HG03196 (cell line): ENCODE data around the gene NF2.

Experiments
- ATAC-seq: cut with Tn5 transposase; IDR thresholded peaks from one replicate; pipeline ENCODE4 v1.9.1; 2021; ENCODE audit not compliant: unreplicated experiment

NF2 gene

GRCh38 chr22:29717789-29718188, 114.4 kb downstream of the NF2 start:
- no peak for ATAC-seq

DNA sequence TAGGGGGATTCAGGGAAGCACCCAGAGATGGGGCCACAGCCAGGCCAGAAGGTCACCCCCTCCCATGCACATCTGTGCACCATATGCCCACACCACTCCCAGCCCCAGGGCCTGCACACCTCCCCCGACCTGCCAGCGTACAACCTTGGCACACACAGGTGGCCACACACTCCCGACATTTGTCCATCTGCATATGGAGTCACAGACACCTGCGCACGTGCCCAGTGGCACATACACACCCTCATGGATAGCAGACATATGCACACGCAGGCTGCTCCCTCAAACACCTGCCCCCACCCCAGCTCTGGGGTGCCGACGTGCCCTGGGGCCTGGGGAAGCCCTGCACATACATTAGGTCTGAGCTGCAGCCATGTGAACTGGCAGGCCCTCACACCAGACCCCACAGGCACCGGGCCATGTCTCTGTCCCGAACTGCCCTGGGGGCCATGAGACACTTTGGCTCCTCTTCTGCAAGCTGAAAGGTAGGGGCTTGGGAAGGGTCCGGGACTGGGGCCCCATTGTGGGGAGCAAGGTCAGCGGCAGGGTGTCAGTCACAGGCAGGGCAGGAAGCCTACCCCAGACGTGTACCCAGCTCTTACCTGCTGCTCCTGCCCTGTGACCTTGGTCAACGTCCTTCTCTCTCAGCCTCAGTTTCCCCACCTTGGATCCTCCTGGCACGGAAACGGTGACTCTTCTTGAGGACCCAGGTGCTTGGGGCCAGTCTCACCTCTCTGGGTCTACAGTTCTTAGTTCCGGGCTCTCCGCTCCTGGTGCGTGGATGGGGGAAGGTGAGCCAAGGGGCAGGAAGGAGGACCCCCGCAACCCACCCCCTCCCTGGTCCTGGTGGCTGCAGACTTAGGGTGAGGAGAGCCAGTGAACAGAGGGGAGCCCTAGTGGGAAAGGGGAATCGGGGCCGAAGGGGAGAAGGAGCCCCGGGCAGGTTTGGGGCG, 115.8 kb downstream of the NF2 start:
- no peak for ATAC-seq

DNA sequence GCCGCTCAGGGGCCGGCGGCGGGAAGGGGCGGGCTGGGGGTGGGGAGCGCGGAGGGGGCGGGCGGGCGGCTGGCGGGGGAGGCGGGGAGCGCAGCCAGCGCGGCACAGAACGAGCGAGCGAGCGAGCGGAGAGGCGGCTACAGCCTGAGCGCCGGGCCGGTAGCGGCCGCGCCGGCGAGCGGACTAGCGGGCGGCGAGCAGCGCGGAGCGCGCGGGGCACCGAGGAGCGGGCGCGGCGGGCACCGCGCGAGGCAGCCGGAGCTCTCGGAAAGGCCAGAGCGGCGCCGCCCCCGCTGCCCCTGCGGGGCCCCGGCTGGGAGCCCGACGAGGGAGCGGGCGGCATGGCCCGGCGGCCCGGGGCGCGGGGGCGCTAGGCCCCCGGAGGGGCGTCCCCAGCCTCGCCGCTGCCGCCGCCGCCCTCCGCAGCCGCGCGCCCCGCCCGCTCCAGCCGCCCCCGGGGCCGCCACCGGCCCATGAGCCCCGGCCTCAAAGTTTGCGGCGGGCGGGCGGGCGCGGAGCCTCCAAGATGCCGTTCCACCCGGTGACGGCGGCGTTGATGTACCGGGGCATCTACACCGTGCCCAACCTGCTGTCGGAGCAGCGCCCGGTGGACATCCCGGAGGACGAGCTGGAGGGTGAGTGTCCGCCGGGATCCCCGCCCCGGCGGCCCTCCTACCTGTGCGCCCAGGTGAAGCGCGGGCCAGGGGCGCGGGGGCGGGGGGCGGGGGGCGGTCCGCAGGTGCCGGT, 116.6 kb downstream of the NF2 start, which contains the start of gene CABP7:
TSS of gene CABP7 (plus strand) at position 105 of the 747 bp plus-strand sequence. CDS start at position 527, 422 bp downstream.
- ATAC-seq: no peak

GRCh38 chr22:29720811-29721323, 117.4 kb downstream of the NF2 start:
- no peak for ATAC-seq

DNA sequence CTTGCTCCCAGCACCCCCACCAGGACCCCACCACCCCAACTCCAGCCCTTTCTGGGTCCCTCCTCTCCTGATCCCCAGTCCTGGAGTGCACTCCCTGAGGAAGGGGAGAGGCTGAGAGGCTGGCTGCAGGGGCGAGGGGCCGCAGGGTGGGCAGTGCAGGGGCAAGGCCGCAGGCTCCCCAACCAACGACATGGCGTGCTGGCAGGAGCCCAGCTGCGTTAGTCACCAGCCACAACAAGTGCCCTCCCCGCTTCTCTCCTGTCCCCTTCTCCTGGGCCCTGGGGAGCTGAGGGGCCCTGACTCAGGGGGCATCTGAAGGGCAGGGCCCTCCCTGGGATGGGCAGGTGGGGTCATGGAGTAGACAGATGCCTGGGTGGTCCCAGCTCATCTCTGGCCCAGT, 118.7 kb downstream of the NF2 start:
- no peak for ATAC-seq

DNA sequence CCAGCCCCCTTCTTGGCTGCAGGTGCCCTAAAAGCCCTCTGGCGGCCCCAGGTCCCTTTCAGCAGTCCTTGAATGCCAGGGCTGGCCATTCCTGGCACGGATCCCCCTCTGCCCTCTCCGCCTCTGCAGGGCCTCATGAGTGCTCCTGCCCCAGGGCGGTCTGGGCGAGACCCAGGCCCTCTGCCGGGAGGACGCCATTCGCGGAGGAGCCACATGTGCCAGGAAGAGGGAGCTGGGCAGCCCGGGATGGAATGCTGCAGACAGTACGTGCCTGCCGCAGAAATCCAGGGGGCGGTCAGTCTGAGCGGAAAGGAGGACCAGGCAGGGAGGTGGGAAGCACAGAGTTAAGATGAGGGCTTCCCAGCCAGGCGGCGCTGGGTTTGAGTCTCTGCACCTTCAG, 119.2 kb downstream of the NF2 start:
- ATAC-seq: no peak

- ATAC-seq: no peak
These were observed 120.3 kb downstream of the NF2 start for GRCh38 chr22:29723766-29724165.

GRCh38 chr22:29724843-29725242, 121.4 kb downstream of the NF2 start:
- ATAC-seq: no peak

DNA sequence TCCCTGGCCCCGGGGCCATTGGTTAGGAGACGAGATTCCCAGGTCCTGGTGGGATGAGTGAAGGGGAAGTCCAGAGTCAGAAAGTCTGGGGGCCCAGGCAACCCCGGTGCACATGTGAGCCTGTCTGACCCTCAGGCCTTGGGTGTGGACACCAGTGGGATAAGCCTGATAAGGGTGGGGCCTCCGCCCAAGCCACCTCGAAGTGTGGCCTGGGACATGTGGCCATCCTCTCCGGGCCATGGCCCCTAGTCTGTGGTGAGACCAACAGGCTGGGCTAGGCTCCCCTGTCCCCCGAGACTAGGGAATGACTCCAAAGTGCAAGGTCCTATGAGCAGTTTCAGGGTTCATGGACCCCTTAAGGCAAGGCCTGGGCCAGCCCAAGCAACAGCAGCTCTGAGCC, 122.7 kb downstream of the NF2 start:
- ATAC-seq: no peak

DNA sequence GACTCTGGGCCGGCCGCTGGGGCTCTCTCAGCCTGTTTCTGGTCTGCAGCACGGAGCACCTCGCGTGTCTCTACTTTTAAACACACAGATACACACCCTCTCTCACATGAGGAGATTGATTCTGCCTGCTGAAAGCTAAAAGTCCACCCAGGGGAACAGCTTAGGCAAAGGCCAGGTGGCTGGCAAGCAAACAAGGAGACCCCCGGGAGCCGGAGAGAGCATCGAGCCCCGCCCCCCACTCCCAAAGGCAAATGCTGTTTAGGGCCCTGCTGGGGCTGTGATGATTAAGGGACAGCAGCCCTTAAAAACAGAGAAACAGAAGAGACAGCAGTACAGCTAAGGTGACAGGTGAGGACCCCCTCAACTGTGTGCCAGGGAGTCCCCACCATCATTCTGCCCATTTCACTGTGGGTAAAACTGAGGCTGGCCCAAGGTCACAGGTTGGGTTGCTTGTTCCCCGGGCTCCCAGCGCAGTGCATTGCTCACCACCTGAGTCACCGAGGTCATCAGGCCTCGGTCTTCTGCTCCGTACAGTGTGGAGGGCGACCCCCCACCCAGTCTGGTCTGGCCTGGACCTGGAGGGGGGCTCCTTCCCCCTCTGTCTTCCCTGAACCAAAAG, 123.2 kb downstream of the NF2 start:
- no peak for ATAC-seq

DNA sequence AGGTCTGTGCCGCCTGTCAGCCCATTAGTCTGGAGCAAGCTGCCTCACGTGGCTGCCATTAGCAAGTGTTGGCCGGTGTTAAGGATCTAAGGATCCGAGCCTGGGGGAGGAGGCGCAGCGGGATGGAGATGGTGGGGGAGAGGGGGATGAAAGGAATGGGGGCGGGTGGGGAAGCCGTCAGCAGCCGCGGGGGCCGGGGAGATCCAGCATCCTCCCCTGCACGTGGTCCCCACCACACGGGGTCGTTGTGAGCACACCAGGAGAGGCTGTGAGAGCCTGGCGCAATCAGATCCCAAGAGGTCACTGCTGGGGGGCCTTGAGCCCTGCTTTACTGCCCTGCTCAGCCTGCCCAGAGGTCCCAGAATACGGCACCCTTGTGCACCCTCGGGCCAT, 123.7 kb downstream of the NF2 start:
- no peak for ATAC-seq

DNA sequence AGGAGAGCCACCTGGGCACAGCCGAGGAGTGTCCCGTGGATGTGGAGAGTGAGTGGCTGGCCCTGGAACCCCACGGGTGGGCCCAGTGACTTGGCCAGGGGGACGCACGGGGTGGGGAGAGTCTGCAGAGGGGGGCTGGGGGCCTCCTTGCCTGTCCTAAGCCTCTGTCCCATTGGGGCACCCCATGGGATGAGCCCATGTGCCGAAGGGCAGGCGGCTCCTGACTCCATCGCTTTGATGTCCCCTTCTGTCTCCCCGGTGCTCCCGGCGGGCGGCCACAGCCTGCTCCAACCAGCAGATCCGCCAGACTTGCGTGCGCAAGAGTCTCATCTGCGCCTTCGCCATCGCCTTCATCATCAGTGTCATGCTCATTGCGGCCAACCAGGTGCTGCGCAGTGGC, 125.7 kb downstream of the NF2 start:
- no peak for ATAC-seq

GRCh38 chr22:29731058-29731850, 127.8 kb downstream of the NF2 start:
- no peak for ATAC-seq

DNA sequence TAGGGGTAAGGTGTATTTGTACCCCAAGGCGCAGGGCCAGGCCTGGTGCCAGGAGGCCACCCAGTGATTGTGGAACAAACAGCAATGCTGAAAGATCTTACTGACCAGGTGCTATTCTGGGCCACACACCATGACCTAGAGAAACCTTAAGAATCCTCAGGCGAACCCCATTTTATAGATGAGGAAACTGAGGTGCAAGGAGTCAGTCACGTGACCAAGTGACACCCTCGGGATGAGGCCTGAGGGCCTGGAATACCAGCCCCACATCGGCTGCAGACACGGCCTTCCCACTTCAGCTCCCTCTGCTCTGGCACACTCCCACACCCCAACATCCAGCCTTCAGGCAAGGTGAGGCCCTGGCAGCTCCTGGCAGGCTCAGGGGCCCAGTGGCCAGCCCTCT, 129.4 kb downstream of the NF2 start:
- ATAC-seq: no peak

DNA sequence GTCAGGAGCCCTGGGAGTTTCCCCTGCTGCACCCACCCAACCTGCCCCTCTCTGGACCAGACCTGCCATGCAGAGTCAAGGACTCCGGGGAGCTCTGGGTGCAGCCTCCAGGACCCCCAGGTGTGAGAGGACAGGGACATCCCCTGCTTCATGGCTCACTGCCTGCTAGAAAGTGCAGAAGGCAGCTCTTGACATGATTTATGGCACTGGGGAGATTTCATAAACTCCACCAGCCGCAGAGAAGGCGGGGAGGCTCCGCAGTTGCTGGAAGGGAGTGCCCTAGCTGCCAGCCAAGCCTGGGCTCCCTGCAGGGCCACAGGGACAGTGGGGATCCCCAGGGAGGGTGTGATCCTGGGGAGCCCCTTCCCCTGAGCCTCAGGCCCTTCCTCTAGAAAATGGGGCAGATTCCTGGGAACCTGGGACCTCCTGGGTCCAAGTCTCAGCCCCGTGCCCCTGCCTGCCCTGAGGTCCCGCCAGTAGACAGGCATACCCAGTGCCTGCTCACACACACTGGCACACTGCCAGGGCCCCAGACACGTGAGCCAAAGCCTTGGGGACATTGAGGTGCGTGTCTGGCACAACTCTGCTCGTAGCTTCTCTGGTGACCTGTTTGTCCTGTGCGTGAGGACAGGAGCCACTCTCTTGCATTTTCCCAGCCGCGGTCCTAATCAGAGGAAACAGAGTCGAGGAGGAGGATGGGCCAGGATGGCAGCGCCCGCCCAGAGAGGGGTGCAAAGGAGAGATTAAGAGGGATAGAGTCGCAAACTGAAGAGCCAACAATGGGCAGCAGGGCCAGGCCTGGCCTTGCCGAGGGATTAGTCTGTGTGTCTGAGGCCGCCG, 130.1 kb downstream of the NF2 start:
- ATAC-seq: no peak

DNA sequence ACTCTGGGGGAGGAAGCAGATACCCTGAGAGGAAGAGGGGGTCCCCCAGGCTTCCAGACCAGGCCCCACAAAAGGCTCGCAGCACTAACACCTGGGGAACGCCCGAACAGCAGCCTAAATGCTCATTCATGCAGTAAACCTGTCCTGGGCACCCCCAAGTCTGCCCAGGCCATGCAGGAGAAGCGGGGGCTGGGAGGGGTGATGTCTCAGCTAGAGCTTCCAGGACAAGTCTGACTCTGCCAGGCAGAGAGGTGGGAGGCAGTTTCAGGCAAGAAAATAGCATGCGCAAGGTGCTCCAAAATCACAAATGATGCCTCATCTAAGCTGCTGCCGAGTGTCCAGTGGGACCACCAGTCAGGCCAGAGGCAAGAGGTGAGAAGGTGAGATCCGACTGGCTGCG, 131.0 kb downstream of the NF2 start:
- no peak for ATAC-seq

DNA sequence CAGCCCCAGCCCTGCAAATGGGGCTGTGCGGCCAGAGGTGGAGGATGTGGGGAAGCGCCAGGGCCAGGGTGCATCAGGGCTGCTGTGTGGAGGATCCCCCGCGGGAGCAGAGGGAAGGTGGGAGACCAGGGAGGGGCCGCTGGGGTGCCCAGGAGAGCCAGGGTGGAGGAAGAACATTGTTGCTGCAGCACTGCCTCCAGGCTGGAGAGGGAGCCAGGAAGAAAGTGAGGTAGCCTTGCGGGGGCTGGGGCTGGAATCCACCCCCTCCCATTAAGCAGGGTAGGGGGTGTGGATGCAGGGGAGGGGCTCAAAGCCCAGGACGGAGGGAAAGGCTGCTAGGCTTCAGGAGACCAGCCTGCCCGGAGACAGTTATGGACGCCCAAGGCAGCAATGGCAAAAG, 131.4 kb downstream of the NF2 start:
- no peak for ATAC-seq

- no peak for ATAC-seq
These were observed 132.0 kb downstream of the NF2 start for GRCh38 chr22:29735416-29735815.

- ATAC-seq: no peak
These were observed 134.1 kb downstream of the NF2 start for GRCh38 chr22:29737251-29738117.
